B cell (primary cell): ENCODE results near the gene ZNHIT2. TPM values are rescaled to one million over a fixed set of nuclear protein-coding genes. Genes with fewer than 3 reads are reported as not detected.

ENCODE experiments used
- ATAC-seq: fragments of 200-7000 bp; cut with Tn5 transposase; one replicate; pipeline ENCODE4 v1.10.0; 2021; ENCODE audit warnings: low read depth, mild to moderate bottlenecking, moderate number of reproducible peaks, moderate library complexity
- CTCF ChIA-PET: fragments of 350-600 bp; sonication (Branson Sonifier 250); formaldehyde crosslinking; loops from one replicate; lab custom pipeline; 2021; ENCODE audit warnings: antibody characterized with exemption, inconsistent platforms; lab: Charles Lee
- POLR2A ChIA-PET: fragments of 350-600 bp; sonication (Branson Sonifier 250); formaldehyde crosslinking; loops from one replicate; lab custom pipeline; 2021; ENCODE audit warnings: antibody characterized with exemption; lab: Charles Lee
- DNase-seq: peaks from one replicate; pipeline ENCODE4 v3.0.0; 2013
- H2AFZ ChIP-seq: 2 replicates; pipeline ENCODE4 v1.6.1; 2012; ENCODE audit warnings: mild to moderate bottlenecking, low read depth, low read length; ENCODE audit not compliant: insufficient read depth, poor library complexity, severe bottlenecking
- H3K27ac ChIP-seq, 2 donors: 1 replicate in 1 of 2; 2 replicates in 1 of 2; pipeline ENCODE4 v1.5.1; 2012 to 2013; ENCODE audit warnings: low read length in 2 of 2, mild to moderate bottlenecking in 2 of 2, moderate library complexity in 1 of 2
- H3K27me3 ChIP-seq, 4 experiments: fragments of 200-600 bp in 1 of 4; sonication (generic) in 1 of 4; replicated peaks in 1 of 4; 1 replicate in 2 of 4; 2 replicates in 2 of 4; pipeline versions ENCODE4 v1.6.1 to v1.7.0; 2013 to 2016; ENCODE audit warnings: low read length in 3 of 4, mild to moderate bottlenecking in 2 of 4, mixed read lengths in 1 of 4, moderate library complexity in 1 of 4; ENCODE audit not compliant: insufficient read depth in 4 of 4, control insufficient read depth in 3 of 4; ENCODE audit errors: control extremely low read depth in 1 of 4
- H3K36me3 ChIP-seq, 2 experiments: replicated peaks in 1 of 2; 1 replicate in 1 of 2; 2 replicates in 1 of 2; pipeline versions ENCODE4 v1.6.1 to v1.7.1; 2013; ENCODE audit warnings: low read length in 1 of 2; ENCODE audit not compliant: insufficient read depth in 2 of 2, control insufficient read depth in 1 of 2; ENCODE audit errors: control extremely low read depth in 1 of 2, extremely low read depth in 1 of 2
- H3K4me1 ChIP-seq, 2 donors: fragments of 200-600 bp in 1 of 2; sonication (generic) in 1 of 2; 1 replicate in 1 of 2; 2 replicates in 1 of 2; pipeline versions ENCODE4 v1.5.1 to v1.6.1; 2013 to 2017; ENCODE audit warnings: low read length in 2 of 2; ENCODE audit not compliant: control insufficient read depth in 2 of 2, insufficient read depth in 2 of 2
- H3K4me2 ChIP-seq: replicated peaks from 2 replicates; pipeline ENCODE3; 2012; ENCODE audit warnings: mild to moderate bottlenecking, low read depth, low read length; ENCODE audit not compliant: poor library complexity, severe bottlenecking
- H3K4me3 ChIP-seq, 5 experiments: fragments of 200-600 bp in 1 of 5; sonication (generic) in 1 of 5; 1 replicate in 3 of 5; 2 replicates in 2 of 5; pipeline versions ENCODE4 v1.5.1 to v1.7.0; 2011 to 2016; ENCODE audit warnings: low read length in 4 of 5, mild to moderate bottlenecking in 4 of 5, low read depth in 2 of 5, control low read depth in 1 of 5, moderate library complexity in 1 of 5; ENCODE audit not compliant: insufficient read depth in 1 of 5; ENCODE audit errors: control extremely low read depth in 1 of 5, extremely low read depth in 1 of 5
- H3K79me2 ChIP-seq: fragments of 200-600 bp; sonication (generic); one replicate; pipeline ENCODE4 v1.6.0; 2016; ENCODE audit warnings: low read length; ENCODE audit not compliant: control insufficient read depth, insufficient read depth
- H3K9ac ChIP-seq: fragments of 200-600 bp; sonication (generic); 2 replicates; pipeline ENCODE4 v1.6.1; 2017; ENCODE audit warnings: mild to moderate bottlenecking, low read length, moderate library complexity
- H3K9me3 ChIP-seq, 3 donors: one replicate each; pipeline versions ENCODE4 v1.6.1 to v1.7.1; 2013; ENCODE audit warnings: low read length in 2 of 3; ENCODE audit not compliant: control insufficient read depth in 2 of 3, insufficient read depth in 1 of 3; ENCODE audit errors: control extremely low read depth in 1 of 3
- H4K20me1 ChIP-seq: 2 replicates; pipeline ENCODE4 v1.6.0; 2012; ENCODE audit warnings: mild to moderate bottlenecking, low read length; ENCODE audit not compliant: insufficient read depth, control insufficient read depth, poor library complexity, severe bottlenecking
- H3K27ac Mint-ChIP-seq: one replicate; pipeline ENCODE4 v1.8.0; 2021; ENCODE audit warnings: mixed read lengths
- H3K27me3 Mint-ChIP-seq: one replicate; pipeline ENCODE4 v1.8.0; 2021; ENCODE audit warnings: mixed read lengths
- H3K4me1 Mint-ChIP-seq: one replicate; pipeline ENCODE4 v1.8.0; 2021; ENCODE audit warnings: mixed read lengths
- H3K4me3 Mint-ChIP-seq: one replicate; pipeline ENCODE4 v1.8.0; 2021; ENCODE audit warnings: mixed read lengths
- H3K9me3 Mint-ChIP-seq: one replicate; pipeline ENCODE4 v1.8.0; 2022; ENCODE audit warnings: mixed read lengths; ENCODE audit not compliant: insufficient read depth
- EZH2 ChIP-seq: IDR thresholded peaks from 2 replicates; pipeline ENCODE4 v1.6.1; 2012; ENCODE audit warnings: borderline replicate concordance, low read depth, mild to moderate bottlenecking, moderate library complexity, low read length; ENCODE audit not compliant: insufficient read depth, poor library complexity, severe bottlenecking
- WGBS: methylation state at CpG from one replicate; pipeline ENCODE4 v1.1.5; 2013; ENCODE audit warnings: missing lambda C conversion rate; ENCODE audit not compliant: insufficient coverage; 5-methylcytosine and 5-hydroxymethylcytosine counted together
- intact Hi-C: fragments of 100-400 bp; cut with micrococcal nuclease; formaldehyde crosslinking; loops from one replicate; pipeline ENCODE4 v1.10.0; 2022
- polyA plus RNA-seq: library from polyadenylated mRNA; depleted of rRNA; stranded (reverse); fragments of >200 nt; gene quantifications from 2 replicates; pipeline ENCODE4 v1.2.3, GENCODE V29; 2012
- total RNA-seq, 2 donors: library from RNA; stranded (reverse); fragments of 120-200 nt in 1 of 2; gene quantifications; 1 replicate in 1 of 2; 2 replicates in 1 of 2; pipeline versions ENCODE4 v1.2.3 to v1.2.4, GENCODE V29; 2013 to 2022
- TF ChIP-seq, protein P1 (sequence below): fragments of 200-600 bp; IDR thresholded peaks from one replicate; pipeline ENCODE4 v1.8.0; 2022; ENCODE audit warnings: antibody characterized with exemption, mild to moderate bottlenecking

The ZNHIT2 gene
- total and polyA plus RNA-seq, 2 donors (not counting 1 experiment from before 2014, with no cell fraction given): 6.2 to 14.1 TPM

- ChIA-PET POLR2A (interaction anchor here (0.6 kb wide), 1 partner anchor 41 kb away, joined by 4 read pairs; no protein-coding TSS in a partner anchor), CTCF (interaction anchor here (0.7 to 1.4 kb wide), 2 partner anchors 22 to 43 kb away, joined by 3 to 4 read pairs; no protein-coding TSS in a partner anchor)
- H3K27me3 Mint-ChIP-seq: no peaks in the 10 kb centered on the region
- intact Hi-C loops: no loop called here
- no peak overlapping the region for H3K27ac ChIP-seq
- DNase-seq (no peak), ATAC-seq (no peak)
- H3K9ac ChIP-seq: no peak overlapping the region
- H3K79me2 ChIP-seq: no peaks in the 10 kb centered on the region
- no peaks in the 10 kb centered on the region for H3K9me3 ChIP-seq
- TF ChIP-seq, protein P1, sequence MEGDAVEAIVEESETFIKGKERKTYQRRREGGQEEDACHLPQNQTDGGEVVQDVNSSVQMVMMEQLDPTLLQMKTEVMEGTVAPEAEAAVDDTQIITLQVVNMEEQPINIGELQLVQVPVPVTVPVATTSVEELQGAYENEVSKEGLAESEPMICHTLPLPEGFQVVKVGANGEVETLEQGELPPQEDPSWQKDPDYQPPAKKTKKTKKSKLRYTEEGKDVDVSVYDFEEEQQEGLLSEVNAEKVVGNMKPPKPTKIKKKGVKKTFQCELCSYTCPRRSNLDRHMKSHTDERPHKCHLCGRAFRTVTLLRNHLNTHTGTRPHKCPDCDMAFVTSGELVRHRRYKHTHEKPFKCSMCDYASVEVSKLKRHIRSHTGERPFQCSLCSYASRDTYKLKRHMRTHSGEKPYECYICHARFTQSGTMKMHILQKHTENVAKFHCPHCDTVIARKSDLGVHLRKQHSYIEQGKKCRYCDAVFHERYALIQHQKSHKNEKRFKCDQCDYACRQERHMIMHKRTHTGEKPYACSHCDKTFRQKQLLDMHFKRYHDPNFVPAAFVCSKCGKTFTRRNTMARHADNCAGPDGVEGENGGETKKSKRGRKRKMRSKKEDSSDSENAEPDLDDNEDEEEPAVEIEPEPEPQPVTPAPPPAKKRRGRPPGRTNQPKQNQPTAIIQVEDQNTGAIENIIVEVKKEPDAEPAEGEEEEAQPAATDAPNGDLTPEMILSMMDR: no peak
- no peak for TF ChIP-seq EZH2
- H4K20me1 ChIP-seq: no peaks in the 10 kb centered on the region
- no peak overlapping the region for H3K4me2 ChIP-seq
- H3K27me3 ChIP-seq: no peaks in the 10 kb centered on the region
- H3K9me3 Mint-ChIP-seq: no peaks in the 10 kb centered on the region
- peaks cover 22% of the 10 kb centered on the region for H3K4me1 Mint-ChIP-seq
- H3K4me3 Mint-ChIP-seq: no peak overlapping the region
- no peaks in the 10 kb centered on the region for H3K36me3 ChIP-seq
- no peak overlapping the region for H3K4me3 ChIP-seq
- H3K4me1 ChIP-seq: peaks cover 5 to 13% of the 10 kb centered on the region in 2 donors
- WGBS: 100% methylated on average over 3 of the region's 3 CpGs
- no peak overlapping the region for H2AFZ ChIP-seq
- H3K27ac Mint-ChIP-seq: no peak overlapping the region
These were observed 39.4 kb upstream of the ZNHIT2 start for GRCh38 chr11:65156926-65157325.

DNA sequence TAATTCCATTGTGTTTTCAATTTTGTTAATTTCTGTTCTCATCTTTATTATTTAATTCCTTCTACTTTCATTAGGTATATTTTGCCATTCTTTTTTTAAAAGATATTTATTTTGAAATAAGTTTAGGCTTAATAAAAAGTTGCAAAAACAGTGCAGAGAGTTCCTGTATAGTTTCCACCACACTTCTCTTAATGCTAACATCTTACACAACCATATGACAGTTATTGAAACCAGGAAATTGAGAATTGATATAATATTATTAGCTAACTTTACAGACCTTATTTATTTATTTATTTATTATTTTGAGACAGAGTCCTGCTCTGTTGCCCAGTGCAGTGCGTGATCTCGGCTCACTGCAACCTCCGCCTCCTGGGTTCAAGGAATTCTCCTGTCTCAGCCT, 38.8 kb upstream of the ZNHIT2 start:
- peaks cover 5 to 19% of the 10 kb centered on the region in 2 donors for H3K4me1 ChIP-seq
- ATAC-seq (no peak), DNase-seq (no peak)
- no peak overlapping the region for H2AFZ ChIP-seq
- H3K27me3 Mint-ChIP-seq: no peaks in the 10 kb centered on the region
- H3K9ac ChIP-seq: no peak overlapping the region
- H3K4me3 ChIP-seq: no peak overlapping the region
- H3K4me1 Mint-ChIP-seq: peaks cover 28% of the 10 kb centered on the region
- no peak overlapping the region for H3K27ac ChIP-seq
- H3K4me3 Mint-ChIP-seq: no peak overlapping the region
- H4K20me1 ChIP-seq: no peaks in the 10 kb centered on the region
- intact Hi-C loops: no loop called here
- ChIA-PET POLR2A (no interaction called here), CTCF (interaction anchor here (1.4 kb wide), 1 partner anchor 43 kb away, joined by 3 read pairs; no protein-coding TSS in a partner anchor)
- H3K79me2 ChIP-seq: no peaks in the 10 kb centered on the region
- no peak overlapping the region for H3K27ac Mint-ChIP-seq
- TF ChIP-seq, protein P1: no peak
- TF ChIP-seq EZH2: no peak
- no CpG with 5 or more reads among the region's 3 CpGs for WGBS
- no peaks in the 10 kb centered on the region for H3K9me3 ChIP-seq
- H3K36me3 ChIP-seq: no peaks in the 10 kb centered on the region
- no peak overlapping the region for H3K4me2 ChIP-seq
- no peaks in the 10 kb centered on the region for H3K27me3 ChIP-seq
- no peaks in the 10 kb centered on the region for H3K9me3 Mint-ChIP-seq
